HG02840 (cell line): ENCODE measurements around the gene ICAM1.
"Not testable (repeated sequence)": the region's sequence is repeated elsewhere in the genome, so short reads cannot be mapped to it uniquely, and the experiment has no call there.

Experiments used
- ATAC-seq: cut with Tn5 transposase; IDR thresholded peaks from one replicate; pipeline ENCODE4 v1.9.1; 2021; ENCODE audit warnings: mild to moderate bottlenecking, moderate library complexity, moderate number of reproducible peaks; ENCODE audit not compliant: unreplicated experiment, low FRiP score

ICAM1 gene, protein sequence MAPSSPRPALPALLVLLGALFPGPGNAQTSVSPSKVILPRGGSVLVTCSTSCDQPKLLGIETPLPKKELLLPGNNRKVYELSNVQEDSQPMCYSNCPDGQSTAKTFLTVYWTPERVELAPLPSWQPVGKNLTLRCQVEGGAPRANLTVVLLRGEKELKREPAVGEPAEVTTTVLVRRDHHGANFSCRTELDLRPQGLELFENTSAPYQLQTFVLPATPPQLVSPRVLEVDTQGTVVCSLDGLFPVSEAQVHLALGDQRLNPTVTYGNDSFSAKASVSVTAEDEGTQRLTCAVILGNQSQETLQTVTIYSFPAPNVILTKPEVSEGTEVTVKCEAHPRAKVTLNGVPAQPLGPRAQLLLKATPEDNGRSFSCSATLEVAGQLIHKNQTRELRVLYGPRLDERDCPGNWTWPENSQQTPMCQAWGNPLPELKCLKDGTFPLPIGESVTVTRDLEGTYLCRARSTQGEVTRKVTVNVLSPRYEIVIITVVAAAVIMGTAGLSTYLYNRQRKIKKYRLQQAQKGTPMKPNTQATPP

DNA sequence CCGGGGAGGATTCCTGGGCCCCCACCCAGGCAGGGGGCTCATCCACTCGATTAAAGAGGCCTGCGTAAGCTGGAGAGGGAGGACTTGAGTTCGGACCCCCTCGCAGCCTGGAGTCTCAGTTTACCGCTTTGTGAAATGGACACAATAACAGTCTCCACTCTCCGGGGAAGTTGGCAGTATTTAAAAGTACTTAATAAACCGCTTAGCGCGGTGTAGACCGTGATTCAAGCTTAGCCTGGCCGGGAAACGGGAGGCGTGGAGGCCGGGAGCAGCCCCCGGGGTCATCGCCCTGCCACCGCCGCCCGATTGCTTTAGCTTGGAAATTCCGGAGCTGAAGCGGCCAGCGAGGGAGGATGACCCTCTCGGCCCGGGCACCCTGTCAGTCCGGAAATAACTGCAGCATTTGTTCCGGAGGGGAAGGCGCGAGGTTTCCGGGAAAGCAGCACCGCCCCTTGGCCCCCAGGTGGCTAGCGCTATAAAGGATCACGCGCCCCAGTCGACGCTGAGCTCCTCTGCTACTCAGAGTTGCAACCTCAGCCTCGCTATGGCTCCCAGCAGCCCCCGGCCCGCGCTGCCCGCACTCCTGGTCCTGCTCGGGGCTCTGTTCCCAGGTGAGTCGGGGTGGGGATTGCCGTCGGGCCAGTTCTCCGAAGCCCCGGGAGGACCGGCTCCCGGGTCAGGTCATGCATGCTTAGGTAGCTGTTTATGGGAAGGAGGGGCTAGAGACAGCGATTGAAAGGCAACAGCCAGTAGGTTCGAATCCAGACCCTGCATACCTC is at the start of gene ICAM1:
TSS of gene ICAM1 (plus strand) at position 505 of the 779 bp plus-strand sequence. CDS start at position 545, 40 bp downstream.
- peak; percentile 39 for ATAC-seq

DNA sequence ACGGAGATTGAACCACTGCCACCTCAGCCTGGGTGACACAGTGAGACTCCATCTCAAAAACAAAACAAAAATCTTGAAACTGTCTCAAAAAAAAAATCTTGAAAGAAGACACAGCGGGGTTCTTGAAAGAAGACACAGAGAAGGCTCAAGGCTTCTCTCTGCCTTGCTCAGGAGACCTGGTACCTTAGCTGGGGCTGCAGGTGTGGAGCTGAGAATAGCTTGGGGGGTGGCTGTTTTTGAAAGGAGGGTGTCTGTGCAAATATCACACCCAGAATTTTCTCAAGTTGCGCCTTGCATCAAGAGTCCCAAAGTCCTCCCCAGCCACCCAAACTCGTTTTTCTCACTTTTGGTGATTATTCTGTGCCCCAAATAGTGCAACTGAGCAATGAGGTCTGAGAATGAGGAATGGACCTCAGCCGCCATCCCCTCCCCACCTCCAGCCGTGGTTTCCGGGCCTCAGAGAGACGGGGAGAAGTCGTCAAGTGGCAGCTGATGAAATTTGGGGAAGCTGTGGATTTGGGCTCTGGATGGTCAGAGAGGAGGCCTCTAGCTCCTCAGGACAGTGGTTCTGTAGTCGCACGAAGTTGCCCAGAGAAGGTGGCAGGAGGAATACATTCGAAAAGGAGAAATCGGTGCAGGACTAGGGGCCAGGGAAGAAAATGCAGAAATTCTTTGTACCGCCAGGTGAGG is 48.6 kb upstream of the ICAM1 start:
- ATAC-seq = no peak

DNA sequence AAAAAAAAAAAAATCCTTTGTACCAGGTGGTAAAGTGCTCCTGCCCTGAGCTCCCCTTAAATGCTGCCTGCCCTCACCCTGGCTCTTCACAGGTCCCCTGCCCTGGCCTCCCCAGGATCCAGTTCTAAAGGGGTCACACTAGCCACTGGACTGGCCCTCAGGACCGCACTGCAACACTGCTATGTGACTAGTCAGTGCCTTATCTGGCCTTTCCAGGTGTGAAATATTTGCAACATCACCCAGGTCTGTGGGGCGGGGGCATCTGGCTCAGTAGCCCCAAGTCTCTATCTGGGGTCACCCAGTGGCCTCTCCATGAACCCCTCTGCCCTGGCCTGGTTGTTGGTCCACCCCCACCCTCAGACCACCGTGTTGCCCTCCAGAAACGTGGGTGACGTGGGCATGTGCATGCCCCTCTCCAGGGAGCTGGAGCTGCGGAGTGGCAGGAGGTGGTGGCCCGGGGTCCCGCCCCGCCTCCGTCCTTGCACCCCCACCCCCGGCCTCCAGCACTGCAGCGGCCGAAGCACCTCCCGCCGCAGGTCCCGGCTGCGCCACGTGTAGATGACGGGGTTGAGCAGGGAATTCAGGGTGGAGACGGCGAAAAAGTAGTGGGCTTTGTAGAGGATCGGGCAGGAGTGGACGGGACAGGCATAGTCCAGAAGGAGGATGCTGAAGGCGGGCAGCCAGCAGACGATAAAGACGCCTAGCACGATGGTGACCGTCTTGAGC is 47.3 kb upstream of the ICAM1 start:
- ATAC-seq = no peak

DNA sequence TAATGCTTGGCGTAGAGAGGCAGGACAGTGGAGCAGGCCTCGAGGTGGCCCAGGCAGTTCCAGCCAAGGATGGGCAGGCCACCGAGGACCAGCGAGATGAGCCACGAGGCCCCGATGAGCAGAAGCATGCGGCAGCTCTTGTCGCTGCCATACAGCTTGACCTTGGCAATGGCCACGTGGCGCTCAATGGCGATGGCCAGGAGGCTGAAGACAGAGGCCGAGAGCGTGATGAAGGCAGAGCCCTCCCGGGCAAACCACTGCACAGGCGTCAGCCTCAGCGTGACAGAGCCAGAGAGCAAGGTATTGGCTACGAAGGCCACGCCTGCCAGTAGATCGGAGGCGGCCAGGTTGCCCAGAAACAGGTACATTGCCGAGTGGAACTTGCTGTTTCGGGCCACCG is 46.6 kb upstream of the ICAM1 start:
- no peak for ATAC-seq

DNA sequence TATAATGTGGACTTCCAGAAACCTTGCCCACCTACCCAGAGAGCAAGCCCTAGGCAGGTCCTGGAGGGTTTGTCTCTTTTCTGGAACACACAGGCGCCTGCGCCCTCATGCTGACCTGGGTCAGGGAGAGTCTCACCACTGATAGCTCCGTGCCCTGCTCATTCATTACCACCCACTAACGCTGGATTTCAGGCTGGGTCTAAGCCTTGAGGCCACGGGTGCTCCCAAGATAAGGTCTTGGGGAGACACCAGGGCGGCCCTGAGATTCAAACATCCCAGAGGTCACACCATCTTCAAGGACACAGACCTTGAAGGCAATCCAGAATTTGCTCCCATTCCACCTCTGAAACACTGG is 44.9 kb upstream of the ICAM1 start:
- no peak for ATAC-seq

DNA sequence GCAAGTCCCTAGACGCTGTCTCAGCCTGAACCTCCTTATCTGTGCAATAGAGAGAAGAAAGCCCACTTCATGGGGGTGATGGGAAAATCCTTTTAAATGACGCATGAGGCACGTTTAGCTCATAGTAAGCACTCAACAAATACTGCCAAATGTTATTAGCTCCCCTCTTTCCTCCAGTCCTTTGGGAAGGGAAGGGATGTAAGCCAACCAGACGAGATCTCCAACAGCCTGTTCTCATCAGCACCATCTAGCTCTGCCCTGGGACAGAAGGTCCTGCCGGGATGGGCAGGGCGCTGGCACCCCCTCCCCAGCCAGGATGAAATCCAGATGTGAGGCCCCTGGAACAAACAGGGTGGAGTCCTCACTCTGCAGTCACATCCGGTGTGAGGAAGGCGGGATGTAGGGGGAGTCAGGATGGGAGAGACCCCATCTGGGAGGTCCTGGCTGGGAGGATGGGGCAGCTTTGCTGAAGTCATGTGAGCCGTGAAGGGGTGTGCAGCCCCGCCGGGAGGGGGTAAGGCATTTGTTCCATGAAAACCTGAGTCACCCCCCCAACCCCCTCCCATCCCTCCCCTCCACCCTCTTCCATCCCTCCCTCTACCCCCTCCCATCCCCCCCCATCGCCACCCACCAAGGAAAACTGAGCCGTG is 44.4 kb upstream of the ICAM1 start:
- ATAC-seq = no peak

DNA sequence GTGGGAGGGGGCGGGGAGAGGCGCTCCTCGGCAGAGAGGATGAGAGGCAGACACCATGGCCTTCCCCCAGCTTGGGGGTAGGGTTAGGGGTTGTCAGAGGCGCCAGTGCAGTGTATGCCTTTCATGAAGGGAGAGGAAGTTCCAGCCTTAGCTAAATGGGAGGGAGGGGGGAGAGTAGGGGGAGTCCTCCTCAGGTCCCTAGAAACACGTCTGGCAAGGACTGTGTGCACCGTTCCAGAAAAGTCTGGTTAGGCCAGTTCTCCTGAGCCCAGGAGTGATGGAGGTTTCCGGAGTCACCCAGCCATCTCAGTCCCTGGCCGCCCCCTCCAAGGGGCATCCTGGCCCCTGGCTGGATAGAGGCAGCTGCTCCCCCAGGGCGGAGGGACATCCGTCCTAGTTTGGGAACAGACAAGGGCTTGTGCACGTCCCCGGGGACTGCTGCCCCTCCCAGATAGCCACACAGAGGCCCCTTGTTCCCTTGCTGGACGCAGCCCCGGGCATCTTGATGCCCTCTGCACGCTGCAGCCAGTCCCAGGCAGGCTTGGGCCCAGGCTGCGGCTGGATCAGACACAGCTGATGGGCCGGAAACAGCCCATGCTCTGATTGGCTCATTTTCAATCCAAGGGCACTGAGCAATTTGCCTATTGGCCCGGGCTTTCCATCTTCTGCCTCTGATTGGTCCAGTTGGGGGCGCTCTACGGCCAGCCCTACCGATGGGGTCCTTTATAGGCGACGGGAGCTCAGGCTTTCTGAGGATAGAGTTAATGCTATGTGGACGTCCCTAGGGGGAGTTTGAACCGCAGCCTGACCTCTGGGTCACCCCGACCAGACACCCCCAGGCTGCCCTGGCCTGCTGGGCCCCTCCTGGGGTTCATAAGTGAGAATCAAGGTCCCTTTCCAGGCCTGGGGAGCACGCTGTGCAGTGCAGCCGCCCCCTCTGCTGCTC is 43.6 kb upstream of the ICAM1 start:
- ATAC-seq = no peak

DNA sequence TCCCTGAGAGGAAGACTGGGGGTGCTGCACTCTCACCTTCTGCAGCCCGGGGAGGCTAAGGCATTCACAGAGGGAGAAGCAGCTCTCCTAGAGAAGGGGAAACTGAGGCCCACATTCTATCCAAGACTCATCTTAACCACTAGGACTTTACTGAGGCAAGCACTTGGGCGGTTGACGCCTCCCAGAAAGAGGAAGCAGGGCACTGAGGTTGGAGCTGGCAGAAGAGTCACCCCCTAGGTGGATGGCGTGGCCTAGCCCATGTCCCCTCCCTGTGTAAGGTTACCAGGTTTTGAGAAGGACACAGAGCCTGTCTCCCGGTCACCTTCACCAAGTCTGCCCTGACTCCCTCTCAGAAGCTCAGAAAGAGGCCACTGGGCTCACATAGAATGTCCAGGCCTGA is 42.5 kb upstream of the ICAM1 start:
- no peak for ATAC-seq

DNA sequence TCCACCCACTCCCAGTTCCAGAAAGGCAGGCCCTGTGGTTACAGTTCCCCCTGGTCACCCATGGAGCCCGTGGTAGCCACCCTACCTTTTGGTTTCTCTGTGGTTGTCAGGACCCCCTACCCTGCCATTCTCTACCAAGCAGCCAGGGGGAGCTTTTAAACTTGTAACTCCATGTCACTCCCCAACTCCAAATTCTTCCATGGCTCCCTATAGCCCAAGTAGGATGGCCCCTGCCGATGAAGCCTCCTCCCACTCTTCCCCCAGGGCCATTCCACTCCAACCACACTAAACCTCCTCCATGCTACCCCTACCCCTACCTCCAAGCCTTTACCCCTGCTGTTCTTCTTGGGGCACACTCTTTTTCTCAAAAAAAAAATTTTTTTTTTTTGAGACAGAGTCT is 42.0 kb upstream of the ICAM1 start:
- no peak for ATAC-seq

DNA sequence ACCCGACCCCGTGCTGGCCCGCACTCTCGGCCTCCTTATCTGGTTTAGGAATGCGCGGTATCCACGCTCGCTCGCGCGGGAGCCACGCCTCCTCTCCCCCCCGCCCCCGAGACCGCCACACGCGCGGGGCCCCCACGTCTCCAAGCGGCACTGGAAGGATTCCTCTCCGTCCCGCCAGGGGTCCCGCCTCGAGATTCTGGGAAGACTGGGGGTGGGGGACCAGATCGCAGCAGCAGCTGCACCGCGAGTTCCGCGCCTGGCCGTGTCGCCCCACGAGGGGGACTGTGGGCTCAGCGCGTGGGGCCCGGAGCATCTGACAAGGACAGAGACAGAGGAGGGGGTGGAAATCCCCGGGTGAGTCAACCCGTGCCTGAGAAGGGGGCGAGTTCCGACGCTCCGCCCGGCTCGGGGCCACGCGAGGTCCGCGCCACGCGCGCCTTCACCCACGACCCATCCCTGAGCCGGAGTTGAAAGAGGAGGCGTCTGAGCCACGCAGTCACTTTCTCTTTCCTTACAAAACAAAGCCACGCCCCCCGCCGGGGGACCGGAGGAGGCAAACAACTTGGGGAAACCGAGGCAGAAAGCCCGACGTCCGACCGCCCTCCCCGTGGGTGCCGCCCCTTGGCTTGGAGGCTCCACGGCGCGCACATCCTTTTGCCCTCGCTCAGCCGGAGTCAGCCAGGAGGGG is 40.6 kb upstream of the ICAM1 start:
- peak; percentile 2 for ATAC-seq

DNA sequence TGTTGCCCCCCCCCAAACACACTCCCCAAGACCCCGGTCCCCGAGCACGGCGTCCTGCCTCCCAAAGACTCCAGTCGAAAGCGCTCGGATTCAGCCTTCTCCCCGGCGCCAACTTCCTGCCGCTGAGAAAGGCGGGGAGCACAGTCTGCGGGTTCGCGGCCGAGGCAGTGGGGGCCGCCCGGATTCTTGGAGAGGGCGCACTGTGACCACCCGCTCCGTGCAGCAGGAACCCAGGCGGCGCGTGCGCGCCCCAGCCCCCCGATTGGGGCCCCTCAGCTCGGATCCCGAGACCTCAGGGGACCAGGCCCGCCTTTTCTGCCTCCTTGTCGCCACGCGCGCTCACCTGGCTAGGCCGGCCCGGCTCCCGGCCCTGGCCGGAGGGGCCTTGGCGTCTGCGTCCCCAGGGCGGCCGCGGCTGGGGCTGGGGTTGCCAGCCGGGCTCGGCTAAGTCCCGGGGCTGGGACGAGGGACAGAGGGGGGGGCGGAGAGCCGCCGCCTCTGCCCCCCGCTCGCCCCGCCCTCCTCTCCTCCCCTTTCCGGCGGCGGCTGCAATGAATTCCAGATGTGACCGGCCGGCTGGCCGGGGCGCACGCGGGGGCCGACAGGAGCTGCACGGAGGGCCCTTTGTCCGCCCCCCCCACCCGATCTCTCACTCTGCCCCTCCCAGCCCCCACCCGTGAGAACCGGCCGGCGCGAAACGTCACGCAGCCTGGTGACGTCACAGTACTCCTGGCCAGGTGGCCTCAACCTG is 39.9 kb upstream of the ICAM1 start, which contains the start of gene S1PR2:
TSS of gene S1PR2 (minus strand) at position 471 of the 751 bp plus-strand sequence. CDS start 6,426 bp downstream, outside the sequence.
- ATAC-seq = peak; percentile 40

DNA sequence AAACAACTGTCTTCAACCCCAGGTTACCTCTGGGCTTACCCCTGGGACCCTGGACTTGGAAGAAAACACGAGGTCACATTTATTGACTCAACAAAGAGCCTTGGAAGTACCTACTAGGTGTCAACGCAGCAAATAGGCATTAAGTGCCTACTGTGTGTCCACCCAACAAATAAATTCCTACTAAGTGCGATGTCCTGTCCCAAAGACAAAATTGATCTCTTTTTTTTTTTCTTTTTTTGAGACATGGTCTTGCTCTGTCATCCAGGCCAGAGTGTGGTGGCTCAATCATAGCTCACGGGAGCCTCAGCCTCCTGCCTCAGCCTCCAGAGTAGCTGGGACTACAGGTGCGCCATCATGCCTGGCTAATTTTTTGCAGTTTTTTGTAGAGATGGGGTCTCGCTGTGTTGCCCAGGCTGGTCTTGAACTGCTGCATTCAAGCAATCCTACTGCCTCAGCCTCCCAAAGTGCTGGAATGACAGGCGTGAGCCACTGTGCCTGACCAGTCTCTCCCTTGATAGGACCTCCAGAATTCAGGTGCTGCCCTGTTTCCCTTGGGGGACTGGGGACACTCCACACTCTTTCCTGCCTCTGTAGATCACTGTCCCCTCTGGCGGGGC is 39.2 kb upstream of the ICAM1 start:
- ATAC-seq = no peak

DNA sequence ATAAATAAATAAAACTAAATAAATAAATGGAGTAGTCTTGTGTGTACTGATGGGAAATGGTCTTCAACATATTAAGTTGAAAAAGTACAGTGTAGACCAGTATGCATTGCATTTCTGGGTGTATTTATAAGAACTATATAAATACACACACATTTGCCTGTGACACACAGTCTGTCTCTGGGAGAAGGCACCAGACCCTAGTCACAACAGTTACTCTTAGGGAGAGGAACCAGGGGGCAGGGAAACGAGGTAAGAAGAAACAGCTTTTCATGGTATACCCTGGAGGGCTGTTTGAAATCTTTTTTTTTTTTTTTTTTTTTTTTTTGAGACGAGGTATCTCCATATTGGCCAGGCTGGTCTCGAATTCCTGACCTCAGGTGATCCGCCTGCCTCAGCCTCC is 37.0 kb upstream of the ICAM1 start:
- no peak for ATAC-seq

DNA sequence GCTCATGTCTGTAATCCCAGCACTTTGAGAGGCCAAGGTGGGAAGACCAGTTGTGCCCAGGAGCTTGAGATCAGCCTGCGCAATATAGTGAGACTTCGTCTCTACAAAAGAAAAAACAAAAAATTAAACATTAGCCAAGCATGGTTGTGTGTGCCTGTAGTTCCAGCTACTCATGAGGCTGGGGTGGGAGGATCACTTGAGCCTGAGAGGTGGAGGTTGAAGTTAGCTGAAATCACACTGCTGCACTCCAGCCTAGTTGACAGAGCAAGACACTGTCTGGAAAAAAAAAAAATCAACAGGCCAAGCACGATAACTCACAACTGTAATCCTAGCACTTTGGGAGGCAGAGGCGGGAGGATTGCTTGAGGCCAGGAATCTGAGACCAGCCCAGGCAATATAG is 35.9 kb upstream of the ICAM1 start:
- no peak for ATAC-seq

DNA sequence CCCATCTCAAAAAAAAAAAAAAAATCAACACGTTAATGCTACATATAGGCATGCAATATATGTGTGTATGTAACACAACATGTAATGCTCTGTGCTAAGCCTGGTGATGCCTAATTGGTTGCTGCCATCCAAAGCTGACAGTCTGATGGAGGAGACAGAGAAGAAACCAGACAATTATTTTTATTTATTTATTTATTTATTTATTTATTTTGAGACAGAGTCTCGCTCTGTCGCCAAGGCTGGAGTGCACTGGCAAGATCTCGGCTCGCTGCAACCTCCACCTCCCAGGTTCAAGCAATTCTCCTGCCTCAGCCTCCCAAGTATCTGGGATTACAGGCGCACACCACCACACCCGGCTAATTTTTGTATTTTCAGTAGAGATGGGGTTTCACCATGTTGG is 35.5 kb upstream of the ICAM1 start:
- not testable (repeated sequence) for ATAC-seq

DNA sequence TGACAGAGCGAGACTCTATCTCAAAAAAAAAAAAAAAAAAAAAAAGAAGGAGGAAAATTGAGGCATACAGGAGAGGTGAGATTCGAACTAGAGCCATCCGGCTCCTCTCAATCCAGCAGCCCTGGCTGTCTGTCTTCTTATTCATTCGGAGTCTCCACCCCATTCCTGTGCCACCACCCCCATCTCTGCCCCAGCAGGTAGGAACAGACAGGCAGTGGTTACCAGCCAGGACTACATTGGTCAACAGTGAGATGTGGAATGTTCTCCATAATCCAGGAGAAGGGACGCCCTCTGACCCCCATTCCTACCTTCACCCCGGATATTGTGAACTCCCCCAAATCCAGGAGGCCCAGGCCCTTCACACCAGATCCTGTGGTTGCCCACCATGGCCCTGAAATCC is 33.2 kb upstream of the ICAM1 start:
- ATAC-seq = no peak
